ENCODE data around the gene PARVB.
"Not testable (repeated sequence)": the region's sequence is repeated elsewhere in the genome, so short reads cannot be mapped to it uniquely, and the experiment has no call there.

PARVB gene

DNA sequence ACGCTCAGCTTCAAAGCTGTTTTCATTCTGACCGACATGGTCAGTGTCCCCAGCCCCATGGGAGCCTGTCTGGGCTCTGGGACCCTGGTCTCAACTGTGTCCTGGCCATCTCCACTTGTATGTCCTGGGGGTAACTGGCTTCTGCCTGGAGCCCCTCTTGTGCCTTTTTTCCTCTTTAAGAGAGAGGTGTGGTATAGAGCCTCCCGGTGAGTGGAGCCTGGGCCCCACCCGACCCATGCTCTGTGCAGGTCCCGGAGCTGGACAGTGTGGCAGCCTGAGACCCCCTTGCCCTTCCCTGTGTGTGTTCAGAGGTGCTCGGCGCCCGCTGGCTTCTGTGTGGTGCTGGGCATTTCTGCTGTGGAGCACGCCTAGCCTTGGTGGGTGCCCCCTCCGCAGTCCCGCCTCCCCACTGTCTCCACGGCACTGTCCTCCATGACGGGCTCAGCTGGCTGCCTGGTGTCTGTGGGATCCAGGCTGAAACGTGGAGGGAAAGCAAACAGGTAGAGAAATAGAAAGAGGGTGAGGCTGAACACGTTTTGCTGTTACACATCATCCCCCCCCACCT is 74.9 kb downstream of the PARVB start:
- Histone ChIP-seq H3K9me3 (peaks cover 4% of the 10 kb centered on the region; the same call in 1 of the 2 replicates), H4K20me1 (no peaks in the 10 kb centered on the region), H3K4me1 (peaks cover 7% of the 10 kb centered on the region; the same call in 1 of the 2 replicates), H3K4me2 (no peak overlapping the region), H3K36me3 (no peaks in the 10 kb centered on the region), H3K27ac (no peak overlapping the region), H3K27me3 (no peaks in the 10 kb centered on the region), H3K4me3 (no peak overlapping the region), H3K9ac (no peak overlapping the region)
- no peak for TF ChIP-seq Cebpa-rat (IDR thresholded peaks at IDR 0.05)

DNA sequence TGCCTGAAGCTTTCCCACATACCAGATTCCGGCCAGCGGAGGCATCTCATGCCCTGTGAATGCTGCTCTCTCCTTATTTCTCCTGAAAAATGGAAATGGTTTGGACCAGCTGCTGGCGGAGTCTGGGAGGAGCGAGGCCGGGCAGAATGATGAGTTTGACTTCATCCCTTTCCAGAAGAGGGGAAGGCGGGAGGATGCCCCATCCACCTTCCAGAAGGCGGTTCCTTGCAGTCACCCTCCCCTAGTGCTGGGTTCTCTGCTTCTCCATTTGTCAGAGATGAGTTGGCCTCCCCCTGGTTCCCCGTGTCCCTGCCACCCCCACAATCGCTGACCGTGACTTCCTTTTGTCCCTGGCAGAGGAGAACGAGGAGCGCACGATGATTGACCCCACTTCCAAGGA is 75.6 kb downstream of the PARVB start:
- Histone ChIP-seq H3K36me3 (no peaks in the 10 kb centered on the region), H3K9me3 (peaks cover 4% of the 10 kb centered on the region; the same call in 1 of the 2 replicates), H4K20me1 (no peaks in the 10 kb centered on the region), H3K27me3 (no peaks in the 10 kb centered on the region), H3K4me2 (no peak overlapping the region), H3K9ac (no peak overlapping the region), H3K4me3 (no peak overlapping the region), H3K27ac (no peak overlapping the region), H3K4me1 (peaks cover 13% of the 10 kb centered on the region; the same call in 1 of the 2 replicates)
- no peak for TF ChIP-seq Cebpa-rat (IDR thresholded peaks at IDR 0.05)

- H3K4me2 ChIP-seq, result no peak overlapping the region
- TF ChIP-seq Cebpa-rat (IDR thresholded peaks at IDR 0.05), result no peak
- no peaks in the 10 kb centered on the region for H3K36me3 ChIP-seq
- no peak overlapping the region for H3K9ac ChIP-seq
- H3K27me3 ChIP-seq, result no peaks in the 10 kb centered on the region
- peaks cover 4% of the 10 kb centered on the region; the same call in 1 of the 2 replicates for H3K9me3 ChIP-seq
- H3K4me1 ChIP-seq, result peaks cover 20% of the 10 kb centered on the region; the same call in 1 of the 2 replicates
- no peak overlapping the region for H3K4me3 ChIP-seq
- H3K27ac ChIP-seq, result no peak overlapping the region
- no peaks in the 10 kb centered on the region for H4K20me1 ChIP-seq
Measured at GRCh38 chr22:44100411-44100810, 76.3 kb downstream of the PARVB start.

DNA sequence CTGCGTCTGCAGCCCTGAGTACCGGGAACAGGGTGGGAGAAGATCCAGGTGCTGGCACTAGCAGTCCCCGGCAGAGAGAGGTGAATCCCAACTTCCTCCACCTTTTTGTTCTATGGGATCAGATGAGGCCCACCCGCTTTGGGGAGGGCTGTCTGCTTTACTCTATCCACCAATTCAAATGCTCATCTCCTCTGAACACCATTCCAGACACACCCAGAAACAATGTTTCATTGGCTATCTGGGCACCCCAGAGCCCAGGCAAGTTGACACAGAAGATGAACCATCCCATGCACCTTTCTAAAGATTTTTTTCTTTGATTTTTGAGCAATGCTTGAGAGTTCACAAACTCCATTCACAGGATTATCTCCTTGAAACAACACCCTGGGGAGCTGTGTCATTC is 78.0 kb downstream of the PARVB start:
- Histone ChIP-seq H3K36me3 (no peaks in the 10 kb centered on the region), H4K20me1 (no peaks in the 10 kb centered on the region), H3K4me2 (no peak overlapping the region), H3K27ac (no peak overlapping the region), H3K27me3 (no peaks in the 10 kb centered on the region), H3K9ac (no peak overlapping the region), H3K4me3 (no peak overlapping the region), H3K9me3 (peaks cover 4% of the 10 kb centered on the region; the same call in 1 of the 2 replicates), H3K4me1 (peaks cover 28% of the 10 kb centered on the region)
- no peak for TF ChIP-seq Cebpa-rat (IDR thresholded peaks at IDR 0.05)

GRCh38 chr22:44102856-44103255 is 78.8 kb downstream of the PARVB start:
- TF ChIP-seq Cebpa-rat (IDR thresholded peaks at IDR 0.05), result no peak
- H3K9ac ChIP-seq, result no peak overlapping the region
- H3K4me2 ChIP-seq, result no peak overlapping the region
- H3K4me1 ChIP-seq, result peaks cover 35% of the 10 kb centered on the region
- no peaks in the 10 kb centered on the region for H3K36me3 ChIP-seq
- no peak overlapping the region for H3K4me3 ChIP-seq
- no peaks in the 10 kb centered on the region for H4K20me1 ChIP-seq
- peaks cover 4% of the 10 kb centered on the region; the same call in 1 of the 2 replicates for H3K9me3 ChIP-seq
- no peaks in the 10 kb centered on the region for H3K27me3 ChIP-seq
- H3K27ac ChIP-seq, result no peak overlapping the region

- Histone ChIP-seq H3K27me3 (no peaks in the 10 kb centered on the region), H3K4me2 (0 out of 2 replicates have a peak overlapping the region, but pooled peaks have one; percentile 9), H3K4me1 (peaks cover 46% of the 10 kb centered on the region), H3K36me3 (no peaks in the 10 kb centered on the region), H3K9ac (no peak overlapping the region), H3K9me3 (peaks cover 4% of the 10 kb centered on the region; the same call in 1 of the 2 replicates), H4K20me1 (no peaks in the 10 kb centered on the region), H3K4me3 (no peak overlapping the region), H3K27ac (no peak overlapping the region)
- no peak for TF ChIP-seq Cebpa-rat (IDR thresholded peaks at IDR 0.05)
Measured at GRCh38 chr22:44103735-44104480, 79.8 kb downstream of the PARVB start.

DNA sequence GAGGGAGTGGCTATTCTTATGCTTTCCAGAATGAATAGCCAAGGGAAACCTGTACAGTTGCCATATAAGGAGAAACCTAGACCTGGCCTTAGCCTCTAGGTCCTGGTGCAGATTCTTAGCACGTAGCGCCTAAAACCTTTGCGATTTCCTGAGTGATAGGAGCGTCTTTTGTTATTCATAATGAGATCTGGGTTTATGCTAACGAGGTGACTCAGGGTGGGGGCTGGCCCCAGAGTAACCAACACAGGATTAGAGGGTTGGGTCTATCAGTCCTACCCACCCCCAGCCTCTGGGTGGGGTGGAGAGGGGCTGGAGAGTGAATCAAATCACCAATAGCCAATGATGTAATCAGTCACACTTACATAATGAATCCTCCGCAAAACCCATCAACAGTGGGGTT is 83.2 kb downstream of the PARVB start:
- no peaks in the 10 kb centered on the region for H3K27me3 ChIP-seq
- TF ChIP-seq Cebpa-rat (IDR thresholded peaks at IDR 0.05), result no peak
- H4K20me1 ChIP-seq, result no peaks in the 10 kb centered on the region
- no peak overlapping the region for H3K9ac ChIP-seq
- no peak overlapping the region for H3K27ac ChIP-seq
- peak overlapping the region; percentile 72 for H3K4me2 ChIP-seq
- peaks cover 2% of the 10 kb centered on the region; the same call in 1 of the 2 replicates for H3K9me3 ChIP-seq
- no peaks in the 10 kb centered on the region for H3K36me3 ChIP-seq
- H3K4me1 ChIP-seq, result peaks cover 80% of the 10 kb centered on the region
- H3K4me3 ChIP-seq, result no peak overlapping the region

DNA sequence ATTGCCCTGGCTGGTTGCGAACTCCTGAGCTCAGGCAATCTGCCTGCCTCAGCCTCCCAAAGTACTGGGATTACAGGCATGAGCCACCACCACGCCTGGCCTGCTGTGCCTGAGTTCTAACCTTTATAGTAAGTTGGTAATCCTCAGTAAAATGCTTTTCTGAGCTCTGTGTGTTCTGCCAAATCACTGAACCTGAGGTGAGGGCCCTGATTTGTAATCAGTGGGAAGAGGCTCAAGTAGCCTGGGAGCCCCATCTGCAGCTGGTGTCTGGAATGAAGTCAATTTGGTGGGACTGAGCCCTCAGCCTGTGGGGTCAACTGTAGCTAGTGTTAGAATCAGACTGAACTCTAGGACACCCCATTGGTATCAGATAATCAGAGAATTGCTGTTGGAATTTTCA is 84.0 kb downstream of the PARVB start:
- Histone ChIP-seq H3K9ac (no peak overlapping the region), H3K4me2 (peak overlapping the region; percentile 72), H3K4me1 (peaks cover 81% of the 10 kb centered on the region), H3K9me3 (no peaks in the 10 kb centered on the region), H3K36me3 (no peaks in the 10 kb centered on the region), H4K20me1 (no peaks in the 10 kb centered on the region), H3K27me3 (no peaks in the 10 kb centered on the region), H3K27ac (0 out of 2 replicates have a peak overlapping the region, but pooled peaks have one; percentile 1), H3K4me3 (no peak overlapping the region)
- no peak for TF ChIP-seq Cebpa-rat (IDR thresholded peaks at IDR 0.05)

- no peak overlapping the region for H3K4me3 ChIP-seq
- peak overlapping the region; percentile 69 for H3K9ac ChIP-seq
- peaks cover 76% of the 10 kb centered on the region for H3K4me1 ChIP-seq
- H3K27me3 ChIP-seq, result no peaks in the 10 kb centered on the region
- H3K27ac ChIP-seq, result peak overlapping the region; percentile 76
- H3K4me2 ChIP-seq, result peak overlapping the region; percentile 72
- H4K20me1 ChIP-seq, result no peaks in the 10 kb centered on the region
- H3K9me3 ChIP-seq, result no peaks in the 10 kb centered on the region
- H3K36me3 ChIP-seq, result no peaks in the 10 kb centered on the region
- no peak for TF ChIP-seq Cebpa-rat (IDR thresholded peaks at IDR 0.05)
Measured at GRCh38 chr22:44108806-44109385, 84.8 kb downstream of the PARVB start.

GRCh38 chr22:44109416-44109815 is 85.3 kb downstream of the PARVB start:
- no peak for TF ChIP-seq Cebpa-rat (IDR thresholded peaks at IDR 0.05)
- peak overlapping the region; percentile 69 for H3K9ac ChIP-seq
- H3K4me3 ChIP-seq, result no peak overlapping the region
- H3K9me3 ChIP-seq, result no peaks in the 10 kb centered on the region
- H4K20me1 ChIP-seq, result no peaks in the 10 kb centered on the region
- H3K27me3 ChIP-seq, result no peaks in the 10 kb centered on the region
- H3K27ac ChIP-seq, result peak overlapping the region; percentile 76
- H3K4me2 ChIP-seq, result peak overlapping the region; percentile 72
- peaks cover 71% of the 10 kb centered on the region for H3K4me1 ChIP-seq
- H3K36me3 ChIP-seq, result no peaks in the 10 kb centered on the region

DNA sequence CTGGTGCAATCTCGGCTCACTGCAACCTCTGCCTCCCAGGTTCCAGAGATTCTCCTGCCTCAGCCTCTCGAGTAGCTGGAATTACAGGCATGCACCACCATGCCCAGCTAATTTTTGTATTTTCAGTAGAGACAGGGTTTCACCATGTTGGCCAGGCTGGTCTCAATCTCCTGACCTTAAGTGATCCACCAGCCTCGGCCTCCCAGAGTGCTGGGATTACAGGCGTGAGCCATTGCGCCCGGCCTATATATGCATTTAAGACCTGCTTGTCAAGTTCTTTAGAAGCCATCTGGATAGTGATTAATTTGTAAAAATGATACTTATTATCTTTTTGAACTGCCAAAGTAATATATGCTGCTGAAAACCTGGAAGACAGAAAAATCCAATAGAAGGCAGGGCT is 86.6 kb downstream of the PARVB start:
- not testable (repeated sequence) for H3K4me3 ChIP-seq, H3K9me3 ChIP-seq, H4K20me1 ChIP-seq, H3K9ac ChIP-seq, H3K36me3 ChIP-seq, H3K27me3 ChIP-seq, H3K27ac ChIP-seq
- Histone ChIP-seq H3K4me2 (peak overlapping the region; percentile 72; the same call in 1 of the 2 replicates), H3K4me1 (peaks cover 59% of the 10 kb centered on the region)

All from BLaER1 (cell line).